Retinal pigment epithelial cell (primary cell): ENCODE data around the gene KIAA0513.

ENCODE experiments used
- DNase-seq: peaks from one replicate; pipeline ENCODE4 v3.0.0-alpha.2; 2010; ENCODE audit warnings: low read depth
- H3K4me3 ChIP-seq: 2 replicates; pipeline ENCODE4 v1.5.1; 2011; ENCODE audit warnings: mild to moderate bottlenecking, low read length, control low read depth, moderate library complexity
- TF ChIP-seq, protein P1 (sequence below): conservative IDR thresholded peaks from 2 replicates; pipeline ENCODE4 v1.5.1; 2011; ENCODE audit warnings: low read depth, low read length, control low read depth, inconsistent platforms

Gene KIAA0513

DNA sequence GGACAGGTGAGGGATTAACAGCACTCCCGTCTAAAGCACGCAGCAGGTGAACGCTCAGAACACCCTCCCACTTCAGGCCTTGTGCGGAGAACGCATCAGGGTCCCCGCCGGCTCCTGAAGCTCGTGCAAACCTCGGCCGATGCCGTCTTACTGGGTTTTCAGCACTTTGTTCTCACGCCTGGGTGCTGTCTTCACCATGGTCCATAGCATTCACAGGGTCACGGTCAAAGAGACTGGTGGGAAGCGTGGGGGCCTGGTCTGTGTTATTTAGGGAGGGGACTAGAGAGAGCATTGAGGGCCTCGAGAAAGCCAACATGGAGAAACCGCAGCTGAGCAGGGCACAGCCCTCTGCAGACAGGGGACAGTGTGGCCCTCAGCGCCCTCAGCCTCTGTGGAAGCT, 58.1 kb downstream of the KIAA0513 start:
- no peak overlapping the region for H3K4me3 ChIP-seq
- TF ChIP-seq, protein P1, sequence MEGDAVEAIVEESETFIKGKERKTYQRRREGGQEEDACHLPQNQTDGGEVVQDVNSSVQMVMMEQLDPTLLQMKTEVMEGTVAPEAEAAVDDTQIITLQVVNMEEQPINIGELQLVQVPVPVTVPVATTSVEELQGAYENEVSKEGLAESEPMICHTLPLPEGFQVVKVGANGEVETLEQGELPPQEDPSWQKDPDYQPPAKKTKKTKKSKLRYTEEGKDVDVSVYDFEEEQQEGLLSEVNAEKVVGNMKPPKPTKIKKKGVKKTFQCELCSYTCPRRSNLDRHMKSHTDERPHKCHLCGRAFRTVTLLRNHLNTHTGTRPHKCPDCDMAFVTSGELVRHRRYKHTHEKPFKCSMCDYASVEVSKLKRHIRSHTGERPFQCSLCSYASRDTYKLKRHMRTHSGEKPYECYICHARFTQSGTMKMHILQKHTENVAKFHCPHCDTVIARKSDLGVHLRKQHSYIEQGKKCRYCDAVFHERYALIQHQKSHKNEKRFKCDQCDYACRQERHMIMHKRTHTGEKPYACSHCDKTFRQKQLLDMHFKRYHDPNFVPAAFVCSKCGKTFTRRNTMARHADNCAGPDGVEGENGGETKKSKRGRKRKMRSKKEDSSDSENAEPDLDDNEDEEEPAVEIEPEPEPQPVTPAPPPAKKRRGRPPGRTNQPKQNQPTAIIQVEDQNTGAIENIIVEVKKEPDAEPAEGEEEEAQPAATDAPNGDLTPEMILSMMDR, result no peak
- DNase-seq, result no peak

DNA sequence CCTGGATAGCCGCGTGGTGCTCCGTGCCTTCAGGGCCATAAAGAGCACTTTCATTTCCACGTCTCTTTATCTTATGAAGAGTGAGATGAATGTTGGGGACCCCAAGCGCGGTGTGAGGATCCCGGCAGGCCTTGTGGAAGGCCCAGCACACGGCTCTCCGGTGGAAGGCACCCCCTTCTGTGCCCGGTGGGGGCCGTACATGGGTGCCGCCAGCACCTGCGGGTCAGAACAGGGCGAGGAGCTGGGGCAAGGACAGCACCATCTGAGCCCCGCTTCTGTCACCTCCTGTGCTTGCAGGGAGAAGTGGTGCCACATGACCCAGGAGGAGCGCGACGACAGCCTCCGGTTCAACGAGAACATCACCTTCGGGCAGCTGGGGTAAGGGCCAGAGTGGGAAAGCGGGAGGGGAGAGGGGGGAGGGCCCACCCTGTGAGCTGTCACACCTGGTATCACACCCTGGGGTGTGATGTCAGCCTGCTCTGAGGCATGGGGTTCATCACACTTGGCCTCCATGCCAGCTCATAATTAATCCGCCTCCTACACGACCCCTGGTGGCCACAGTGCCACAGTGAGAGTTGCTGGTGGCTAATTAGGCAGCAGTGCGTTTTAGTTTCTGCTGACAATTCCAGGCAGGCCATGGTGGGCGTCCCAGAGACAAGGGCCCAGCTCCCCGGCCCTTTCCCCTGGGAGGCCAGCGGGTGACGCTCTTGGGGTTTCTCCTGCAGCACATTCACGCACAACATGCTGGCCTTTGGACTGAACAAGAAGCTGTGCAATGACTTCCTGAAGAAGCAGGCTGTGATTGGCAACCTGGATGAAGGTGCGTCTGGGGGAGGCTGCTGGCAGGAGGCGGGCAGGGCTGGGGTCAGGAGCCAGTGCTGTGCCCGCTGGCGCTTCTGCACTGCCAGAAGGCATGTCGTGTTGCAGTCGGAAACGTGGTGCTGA, 59.0 kb downstream of the KIAA0513 start:
- H3K4me3 ChIP-seq, result no peak overlapping the region
- peak; percentile 17 for DNase-seq
- TF ChIP-seq, protein P1, result peak; percentile 76

DNA sequence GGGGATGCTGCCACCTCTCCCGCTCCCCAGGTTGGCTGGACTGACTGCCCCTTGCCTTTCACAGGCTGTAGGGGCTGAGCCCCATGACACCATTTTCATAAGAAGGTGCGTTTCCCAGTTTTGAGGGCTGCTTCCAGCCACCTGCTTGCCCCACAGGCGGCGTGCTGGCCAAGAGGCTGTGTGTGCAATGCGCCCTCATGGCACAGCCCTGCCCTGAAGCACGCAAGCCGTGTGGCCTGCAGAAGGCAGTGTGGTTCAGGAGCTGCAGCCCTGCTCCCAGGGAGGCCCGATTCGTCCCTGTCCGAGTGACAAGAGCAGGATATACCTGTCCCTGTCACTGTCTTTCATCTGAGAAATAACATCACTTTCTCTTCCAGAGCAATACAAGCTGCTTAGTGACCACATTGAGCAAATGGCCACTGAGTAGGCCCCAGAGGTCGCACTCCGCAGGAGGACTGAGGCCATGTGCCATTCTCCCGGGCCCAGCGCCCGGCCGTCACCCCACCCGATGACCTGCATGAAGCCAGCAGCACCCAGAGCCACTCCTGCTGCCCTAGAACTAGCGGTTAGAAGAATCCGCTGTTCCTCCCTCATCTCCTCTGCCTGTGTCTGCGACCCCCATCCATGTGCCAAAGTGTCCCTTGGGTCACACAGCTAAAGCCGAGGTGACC, 60.4 kb downstream of the KIAA0513 start:
- no peak for DNase-seq
- no peak overlapping the region for H3K4me3 ChIP-seq
- TF ChIP-seq, protein P1, result no peak

DNA sequence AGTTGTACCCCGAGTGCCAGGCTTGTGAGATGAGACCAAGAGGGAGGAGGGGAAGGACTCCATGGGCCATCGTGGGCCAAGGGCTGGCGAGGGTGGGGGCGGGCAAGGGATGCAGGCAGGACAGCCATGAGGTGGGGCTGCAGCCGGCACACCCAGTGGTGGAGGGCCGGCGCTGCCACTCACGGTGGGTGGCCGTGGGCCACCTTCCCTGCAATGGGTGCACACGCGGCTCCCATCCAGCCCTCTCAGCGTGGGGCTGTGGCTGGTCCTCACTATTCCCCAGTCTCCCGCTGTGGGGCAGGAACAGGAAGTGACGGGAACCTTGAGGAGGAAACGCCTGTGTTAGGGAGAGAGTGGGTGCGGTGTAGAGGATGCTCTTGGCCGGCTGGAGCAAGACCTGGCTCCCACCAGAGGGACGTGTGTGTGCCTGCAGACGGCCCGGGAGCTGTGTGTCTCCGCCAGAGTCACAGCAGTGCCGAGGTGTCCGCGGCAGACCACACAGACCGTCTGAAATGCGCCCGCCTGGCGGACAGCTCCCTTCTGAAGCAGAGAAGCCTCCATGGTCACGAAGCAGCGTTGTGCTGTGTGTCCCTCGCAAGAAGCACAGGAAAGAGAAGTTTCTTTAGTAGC, 61.1 kb downstream of the KIAA0513 start:
- TF ChIP-seq, protein P1, result no peak
- no peak for DNase-seq
- H3K4me3 ChIP-seq, result no peak overlapping the region

DNA sequence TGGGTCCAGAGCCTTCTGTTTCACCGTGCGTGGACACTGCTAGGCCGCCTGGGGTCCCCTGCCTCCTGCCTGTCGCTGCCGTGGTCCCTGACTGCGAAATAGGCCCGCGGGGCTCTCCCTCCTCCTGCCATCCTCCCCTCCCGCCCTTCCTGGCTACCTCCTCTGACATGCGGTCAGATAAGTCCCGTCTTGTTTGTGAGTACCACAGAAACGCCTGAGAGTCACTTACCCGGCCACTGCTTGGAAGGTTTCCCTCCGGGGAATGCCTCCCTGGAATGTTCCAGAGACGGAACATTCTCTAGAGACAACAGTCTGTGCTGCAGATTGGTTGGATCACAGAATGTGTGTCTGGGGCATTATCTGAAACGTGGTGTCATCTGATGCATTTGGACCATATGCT, 61.9 kb downstream of the KIAA0513 start:
- TF ChIP-seq, protein P1, result no peak
- DNase-seq, result no peak
- no peak overlapping the region for H3K4me3 ChIP-seq

DNA sequence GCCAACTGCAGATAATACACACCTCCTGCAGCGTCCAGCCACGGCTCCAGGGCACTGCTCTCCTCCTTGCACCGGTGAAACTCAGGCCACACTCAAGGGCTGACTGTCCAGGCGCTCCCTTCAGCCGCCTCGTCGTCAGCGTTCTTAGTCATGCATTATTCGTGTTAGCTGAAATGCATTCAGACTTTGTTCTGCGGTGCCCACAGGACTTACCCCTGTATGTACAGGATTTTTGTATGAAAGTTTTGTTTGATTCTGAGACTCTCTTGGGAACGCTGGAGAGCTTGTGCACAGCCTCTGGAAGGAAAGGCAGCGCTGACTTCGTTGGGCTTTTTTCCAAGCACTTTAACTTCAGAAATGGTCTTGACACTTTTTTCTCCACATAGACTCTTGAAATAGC, 62.6 kb downstream of the KIAA0513 start:
- TF ChIP-seq, protein P1, result no peak
- no peak overlapping the region for H3K4me3 ChIP-seq

More for the DNA sequence above, 62.6 kb downstream of the KIAA0513 start:
- DNase-seq, result no peak
